GM12865 (cell line): ENCODE results near the gene C13orf46.
A peak's percentile ranks its signal among the peaks of the same experiment; 100 is the strongest.

ENCODE experiments used
- DNase-seq: peaks from one replicate; pipeline ENCODE4 v3.0.0; 2010; ENCODE audit warnings: low read depth
- H3K4me3 ChIP-seq: 2 replicates; pipeline ENCODE4 v1.5.1; 2011; ENCODE audit warnings: mild to moderate bottlenecking, low read depth, low read length, control low read depth
- CTCF ChIP-seq: IDR thresholded peaks from 2 replicates; pipeline ENCODE4 v1.5.1; 2011; ENCODE audit warnings: low read length, control low read depth, low read depth, inconsistent platforms; ENCODE audit not compliant: insufficient read depth; ENCODE audit errors: missing control alignments

C13orf46 gene

GRCh38 chr13:113947311-113948033 lies 26.4 kb downstream of the C13orf46 start:
- DNase-seq, result no peak
- H3K4me3 ChIP-seq, result no peak overlapping the region
- peak; percentile 5 for TF ChIP-seq CTCF

- no peak for TF ChIP-seq CTCF
- no peak overlapping the region for H3K4me3 ChIP-seq
- no peak for DNase-seq
Measured at GRCh38 chr13:113946409-113947181, 27.3 kb downstream of the C13orf46 start.

- TF ChIP-seq CTCF, result no peak
- no peak for DNase-seq
- no peak overlapping the region for H3K4me3 ChIP-seq
Measured at GRCh38 chr13:113945857-113946408, 27.9 kb downstream of the C13orf46 start.

GRCh38 chr13:113943821-113944565 lies 29.9 kb downstream of the C13orf46 start:
- DNase-seq, result no peak

GRCh38 chr13:113942591-113943103 lies 31.2 kb downstream of the C13orf46 start:
- no peak overlapping the region for H3K4me3 ChIP-seq
- DNase-seq, result no peak
- TF ChIP-seq CTCF, result no peak

More at GRCh38 chr13:113943821-113944565, 29.9 kb downstream of the C13orf46 start:
- TF ChIP-seq CTCF, result no peak
- no peak overlapping the region for H3K4me3 ChIP-seq

- H3K4me3 ChIP-seq, result no peak overlapping the region
- no peak for TF ChIP-seq CTCF
- no peak for DNase-seq
Measured at GRCh38 chr13:113941571-113942191, 32.2 kb downstream of the C13orf46 start.
